Endometrial microvascular endothelial cells (primary cell): ENCODE results near the gene AKR7A2. TPM values are rescaled to one million over a fixed set of nuclear protein-coding genes. Genes with fewer than 3 reads are reported as not detected.
"Not testable (repeated sequence)": the region's sequence is repeated elsewhere in the genome, so short reads cannot be mapped to it uniquely, and the experiment has no call there.

Source experiments
- in situ Hi-C: cut with HindIII; loops from 2 replicates; pipeline ENCODE4 v1.10.0; 2017; ENCODE audit warnings: low sequenced_read_pairs, low pct_unique_long_range_greater_than_20kb; ENCODE audit errors: inconsistent ontology term
- total RNA-seq: library from RNA; depleted of rRNA; stranded (reverse); fragments of >200 nt; gene quantifications from one replicate; pipeline ENCODE4 v1.2.3, GENCODE V29; 2015; ENCODE audit errors: inconsistent ontology term

The AKR7A2 gene
- total RNA-seq, 1 donor from 2014 or later: 69.9 TPM

- in situ Hi-C loops: no loop called here
These were observed 1.1 kb upstream of the AKR7A2 start for GRCh38 chr1:19312782-19313635.

DNA sequence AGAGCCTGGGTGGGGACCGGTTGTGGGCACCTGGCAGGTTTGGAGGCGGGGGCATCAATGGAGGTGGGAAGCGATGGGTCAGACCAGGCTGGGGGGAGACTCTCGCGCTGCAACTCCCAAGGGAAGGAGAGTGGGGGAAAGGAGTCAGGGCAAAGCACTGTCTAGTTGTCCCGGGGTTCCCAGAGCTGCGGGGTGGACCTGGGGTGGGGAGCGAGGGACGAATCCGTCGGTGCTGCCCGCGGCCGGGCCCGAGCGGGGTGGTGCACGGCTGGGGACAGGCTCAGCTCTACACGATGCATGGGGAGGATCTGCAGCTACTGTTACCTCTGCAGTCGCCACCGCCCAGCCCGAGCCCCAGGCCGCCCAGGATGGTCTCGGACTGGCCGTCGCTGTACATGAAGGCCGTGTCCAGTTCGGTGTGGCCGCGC, 427 bp downstream of the AKR7A2 start:
- in situ Hi-C loops: no loop called here

DNA sequence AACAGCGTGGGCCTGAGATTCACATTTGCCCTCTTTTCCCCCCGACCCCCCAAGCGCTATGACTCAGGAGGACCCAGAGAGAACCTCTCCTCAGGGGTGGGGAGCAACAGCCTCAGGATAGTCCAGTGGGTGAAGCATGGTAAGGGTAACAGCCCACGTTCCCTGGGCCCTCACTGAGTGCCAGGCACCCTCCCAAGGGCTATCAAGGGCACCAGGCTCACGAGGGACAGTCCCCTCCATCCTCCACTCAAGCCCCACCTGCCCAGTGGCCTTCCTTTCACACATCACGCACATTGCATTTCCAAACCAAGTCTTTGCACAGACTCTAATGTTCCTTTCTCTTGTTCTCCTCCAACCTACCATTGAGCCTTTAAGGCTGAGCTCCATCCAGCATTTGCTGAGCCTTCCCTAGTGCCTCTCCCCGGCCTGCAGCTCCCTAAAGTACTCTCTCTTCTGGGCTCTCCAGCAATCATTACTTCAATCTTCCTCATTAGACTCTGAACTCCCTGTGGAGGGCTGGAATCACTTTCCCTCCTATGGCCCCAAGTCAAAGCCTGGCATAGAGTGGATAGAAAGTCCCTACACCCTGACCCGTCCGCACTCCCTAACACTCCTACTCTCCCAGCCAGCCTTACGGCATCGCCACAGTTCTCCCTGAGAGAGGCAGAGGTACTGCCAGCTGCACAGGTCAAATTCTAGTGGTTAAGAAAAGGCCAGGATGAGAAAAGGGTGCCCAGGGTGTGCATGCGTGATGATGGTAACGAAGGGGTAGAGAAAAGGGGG, 1.0 kb downstream of the AKR7A2 start:
- in situ Hi-C loops: no loop called here

GRCh38 chr1:19310061-19310460, 1.9 kb downstream of the AKR7A2 start:
- in situ Hi-C loops: no loop called here

DNA sequence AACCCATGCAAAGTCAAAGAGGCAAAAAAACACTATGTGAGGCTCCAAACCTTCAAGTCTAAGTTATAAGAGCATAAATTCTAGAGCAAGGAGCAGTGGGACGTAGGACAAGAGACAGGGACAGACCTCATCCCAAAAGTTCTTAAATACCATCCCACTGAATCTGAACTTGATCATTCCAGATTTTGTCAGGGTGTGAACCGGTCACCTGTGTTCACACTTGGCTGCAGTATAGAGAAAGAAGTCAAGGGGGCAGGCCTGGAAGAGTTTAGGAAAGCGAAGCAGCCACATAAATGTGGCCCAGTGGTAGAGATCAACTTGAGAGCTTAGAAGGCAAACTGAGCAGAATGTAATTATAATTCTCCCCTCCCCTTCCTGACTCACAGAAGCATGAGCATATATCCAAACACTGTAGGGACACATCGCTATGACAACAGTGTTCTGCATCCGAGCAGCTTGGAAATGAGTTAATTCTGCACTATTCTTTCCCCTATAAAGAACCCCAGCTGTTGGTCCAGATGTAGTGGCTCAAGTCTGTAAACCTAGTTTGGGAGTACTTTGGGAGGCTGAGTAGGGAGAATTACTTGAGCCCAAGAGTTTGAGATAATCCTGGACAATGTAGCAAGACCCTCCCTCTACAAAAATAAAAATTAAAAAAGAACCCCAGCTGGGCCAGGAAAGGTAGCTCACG, 2.7 kb downstream of the AKR7A2 start:
- in situ Hi-C loops: no loop called here

DNA sequence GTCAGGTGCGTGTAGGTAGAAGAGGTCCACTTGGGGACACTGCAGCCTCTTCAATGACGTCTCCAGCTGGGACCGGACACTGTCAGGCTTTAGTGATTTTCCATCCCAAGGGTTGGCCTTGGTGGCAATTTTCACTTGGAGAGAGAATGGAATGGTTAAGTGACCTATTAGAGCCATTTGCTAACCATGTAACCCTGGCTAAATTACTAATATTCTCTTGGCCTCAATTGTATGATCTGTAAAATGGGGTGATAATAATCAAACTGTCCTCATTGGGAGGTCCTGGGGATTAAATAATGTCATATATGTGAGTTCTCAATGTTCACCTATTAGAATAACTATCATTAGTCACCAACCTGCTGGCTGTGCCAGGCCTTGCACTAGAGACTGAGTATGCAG, 3.4 kb downstream of the AKR7A2 start:
- in situ Hi-C loops: no loop called here

DNA sequence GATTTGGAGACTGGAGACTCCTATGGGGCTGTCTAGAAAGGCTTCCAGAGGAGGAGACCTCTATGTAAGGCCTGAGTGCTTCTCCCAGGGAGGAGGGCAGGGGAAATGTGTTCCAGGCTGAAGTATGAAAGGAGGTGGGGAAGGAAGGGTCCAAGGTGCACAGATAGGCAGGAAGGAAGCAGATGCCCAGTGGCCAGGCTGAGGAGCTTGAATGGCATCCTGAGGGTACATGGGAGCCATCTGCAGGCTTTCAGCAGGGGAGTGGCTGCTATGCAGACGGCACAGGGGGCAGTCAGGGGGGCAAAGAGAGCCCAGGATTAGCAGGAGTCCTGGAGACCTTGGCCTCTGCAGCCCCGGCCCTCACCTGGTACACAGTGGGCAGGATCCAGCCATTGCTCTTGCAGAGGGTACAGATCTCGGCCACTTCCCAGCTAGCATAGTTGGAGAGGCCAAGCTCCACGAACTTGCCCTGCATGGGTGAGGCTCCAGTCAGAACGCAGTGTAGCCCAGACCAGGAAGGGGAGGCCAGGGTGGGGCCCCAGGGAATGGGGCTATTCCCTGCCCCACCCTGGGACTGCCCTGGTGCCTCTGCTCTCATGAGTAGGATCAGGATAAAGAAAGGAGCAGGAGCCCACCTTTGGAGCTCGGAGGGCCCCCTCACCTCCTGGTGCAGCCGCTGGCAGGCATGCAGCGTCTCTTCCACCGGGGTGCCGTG, 4.0 kb downstream of the AKR7A2 start:
- in situ Hi-C loops: no loop called here

GRCh38 chr1:19306941-19307340, 5.0 kb downstream of the AKR7A2 start:
- in situ Hi-C loops: no loop called here

- in situ Hi-C loops: no loop called here
These were observed 6.1 kb downstream of the AKR7A2 start for GRCh38 chr1:19305880-19306279.

GRCh38 chr1:19304081-19304480, 7.9 kb downstream of the AKR7A2 start:
- in situ Hi-C loops: not testable (repeated sequence)

GRCh38 chr1:19300211-19300610, 11.7 kb downstream of the AKR7A2 start:
- in situ Hi-C loops: no loop called here

- in situ Hi-C loops: no loop called here
These were observed 17.3 kb downstream of the AKR7A2 start for GRCh38 chr1:19294638-19295037.

GRCh38 chr1:19289244-19289643, 22.7 kb downstream of the AKR7A2 start:
- in situ Hi-C loops: no loop called here

DNA sequence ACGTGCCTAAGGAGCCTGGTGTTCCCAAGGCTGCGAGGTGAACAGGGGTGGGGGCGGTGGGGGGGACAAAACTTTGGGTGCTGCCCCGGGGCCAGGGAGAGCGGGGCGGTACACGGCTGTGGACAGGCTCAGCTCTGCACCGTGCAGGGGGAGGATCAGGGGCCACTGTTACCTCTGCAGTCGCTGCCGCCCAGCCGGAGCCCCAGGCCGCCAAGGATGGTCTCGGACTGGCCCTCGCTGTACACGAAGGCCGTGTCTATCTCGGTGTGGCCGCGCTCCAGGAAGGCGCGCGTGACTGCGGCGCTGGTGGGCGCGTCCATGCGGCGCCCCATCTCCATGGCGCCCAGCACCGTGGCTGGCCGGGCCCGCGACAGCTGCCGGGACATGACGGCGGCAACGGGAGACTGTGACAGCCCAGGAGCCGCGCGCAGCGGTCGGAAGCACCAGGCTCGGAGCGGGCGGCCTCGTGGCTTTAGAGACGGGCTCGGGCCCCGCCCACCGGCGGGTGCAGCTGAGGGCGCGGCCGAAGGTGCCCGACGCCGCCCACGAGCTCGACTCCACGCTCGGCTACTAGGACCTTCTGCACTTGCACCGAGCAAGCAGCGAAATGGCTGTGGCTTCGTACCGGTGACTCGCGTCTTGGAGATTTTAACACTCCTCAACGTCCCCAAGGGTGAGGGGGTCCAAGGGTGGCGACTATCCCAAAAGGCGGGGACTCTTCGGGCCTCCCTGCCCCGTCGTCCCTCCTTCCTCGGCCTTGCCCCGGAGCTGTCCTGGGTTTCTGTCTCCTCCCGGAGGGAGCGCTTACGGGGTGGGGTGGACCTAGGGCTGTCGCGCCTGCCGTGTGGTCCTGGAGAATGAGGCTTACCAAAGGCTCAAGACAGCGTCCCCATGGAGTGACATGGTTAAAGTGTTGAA, 23.4 kb downstream of the AKR7A2 start, which contains the start of gene AKR7A3:
Gene AKR7A3, minus strand, starts transcription at position 447 of the 918 bp plus-strand sequence. Its CDS starts 61 bp downstream, at position 386.
- in situ Hi-C loops: not testable (repeated sequence)

GRCh38 chr1:19287436-19288185, 24.3 kb downstream of the AKR7A2 start:
- in situ Hi-C loops: no loop called here

- in situ Hi-C loops: not testable (repeated sequence)
These were observed 26.1 kb downstream of the AKR7A2 start for GRCh38 chr1:19285807-19286206.

DNA sequence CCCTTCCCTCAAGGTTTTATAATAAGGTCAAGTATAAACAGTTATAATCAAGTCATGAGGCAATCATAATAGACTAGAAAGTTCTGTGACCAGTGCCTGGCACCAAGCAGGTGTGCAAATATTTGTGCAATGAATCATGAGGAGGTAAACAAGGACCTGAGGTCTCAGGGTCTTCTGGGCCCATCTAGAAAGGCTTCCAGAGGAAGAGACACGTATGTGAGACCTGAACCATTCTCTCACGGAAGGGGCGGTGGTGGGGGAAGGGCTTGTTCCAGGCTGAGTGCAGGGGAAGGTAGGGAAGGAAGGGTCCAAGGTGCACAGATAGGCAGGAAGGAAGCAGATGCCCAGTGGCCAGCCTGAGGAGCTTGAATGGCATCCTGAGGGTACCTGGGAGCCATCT, 26.6 kb downstream of the AKR7A2 start:
- in situ Hi-C loops: not testable (repeated sequence)
